Body of pancreas (tissue), 4 donors: ENCODE results near the gene FUT7. TPM values are rescaled to one million over a fixed set of nuclear protein-coding genes. Genes with fewer than 3 reads are reported as not detected.

Experiments used
- ATAC-seq: fragments of 150-250 bp; one replicate; pipeline ENCODE4 v1.9.1; 2016
- DNase-seq, 4 donors: peaks; one replicate each; pipeline ENCODE4 v3.0.0-alpha.2; 2019
- H3K27ac ChIP-seq, 4 donors: fragments of 200-600 bp; sonication (generic); 1 replicate in 3 of 4; 2 replicates in 1 of 4; pipeline versions ENCODE4 v1.5.1 to v1.6.1; 2016 to 2019; ENCODE audit warnings: mild to moderate bottlenecking in 1 of 4, mixed read lengths in 1 of 4, moderate library complexity in 1 of 4
- H3K27me3 ChIP-seq, 2 donors: fragments of 200-600 bp; sonication (generic); one replicate each; pipeline ENCODE4 v1.6.0; 2016; ENCODE audit warnings: mild to moderate bottlenecking in 1 of 2
- H3K36me3 ChIP-seq, 2 donors: fragments of 200-600 bp; sonication (generic); replicated peaks in 1 of 2; 2 replicates each; pipeline ENCODE4 v1.5.1; 2016; ENCODE audit warnings: low read depth in 2 of 2; ENCODE audit not compliant: insufficient read depth in 1 of 2
- H3K4me1 ChIP-seq: fragments of 200-600 bp; sonication (generic); one replicate; pipeline ENCODE4 v1.6.0; 2016
- H3K4me3 ChIP-seq, 2 donors: fragments of 200-600 bp; sonication (generic); 1 replicate in 1 of 2; 2 replicates in 1 of 2; pipeline ENCODE4 v1.5.1; 2016 to 2019
- H3K9me3 ChIP-seq, 3 donors: fragments of 200-600 bp; sonication (generic); 1 replicate in 2 of 3; 2 replicates in 1 of 3; pipeline ENCODE4 v1.5.1; 2016
- CTCF ChIP-seq, 7 experiments: fragments of 450-650 bp in 4 of 7; fragments of 200-600 bp in 3 of 7; sonication (generic) in 3 of 7; IDR thresholded peaks; one replicate each; pipeline ENCODE4 v1.5.1; 2016 to 2019; ENCODE audit warnings: antibody characterized with exemption in 7 of 7
- POLR2A ChIP-seq, 3 donors: fragments of 450-650 bp; IDR thresholded peaks; one replicate each; pipeline ENCODE4 v1.6.1; 2016; ENCODE audit warnings: antibody characterized with exemption in 3 of 3, mild to moderate bottlenecking in 2 of 3
- WGBS, 2 donors: methylation state at CpG; one replicate each; pipeline ENCODE4 v1.1.5; 2017; 5-methylcytosine and 5-hydroxymethylcytosine counted together
- intact Hi-C: fragments of 100-400 bp; cut with DNase I; formaldehyde crosslinking; loops from one replicate; pipeline ENCODE4 v1.15.1; 2023
- total RNA-seq, 2 donors: library from RNA; depleted of rRNA; stranded (reverse); fragments of >200 nt; gene quantifications; one replicate each; pipeline ENCODE4 v1.1.0, GENCODE V29; 2016

Gene FUT7
- total RNA-seq, 2 donors from 2014 or later, result not detected

- Histone ChIP-seq H3K4me3 (no peak overlapping the region), H3K27ac (peak overlapping the region; percentile 20 to 68 (median 48)), H3K27me3 (no peaks in the 10 kb centered on the region), H3K4me1 (peaks cover 41% of the 10 kb centered on the region), H3K36me3 (no peaks in the 10 kb centered on the region), H3K9me3 (no peaks in the 10 kb centered on the region)
- intact Hi-C loops, result no loop called here
- WGBS, 2 donors, result 80 to 88% methylated on average over 2 of the region's 2 CpGs
- DNase-seq (no peak), ATAC-seq (no peak)
- TF ChIP-seq CTCF (IDR thresholded peaks at IDR 0.05), result no peak
- TF ChIP-seq POLR2A (IDR thresholded peaks at IDR 0.05), result no peak
Observed at GRCh38 chr9:137026384-137026783, 5.5 kb downstream of the FUT7 start.

DNA sequence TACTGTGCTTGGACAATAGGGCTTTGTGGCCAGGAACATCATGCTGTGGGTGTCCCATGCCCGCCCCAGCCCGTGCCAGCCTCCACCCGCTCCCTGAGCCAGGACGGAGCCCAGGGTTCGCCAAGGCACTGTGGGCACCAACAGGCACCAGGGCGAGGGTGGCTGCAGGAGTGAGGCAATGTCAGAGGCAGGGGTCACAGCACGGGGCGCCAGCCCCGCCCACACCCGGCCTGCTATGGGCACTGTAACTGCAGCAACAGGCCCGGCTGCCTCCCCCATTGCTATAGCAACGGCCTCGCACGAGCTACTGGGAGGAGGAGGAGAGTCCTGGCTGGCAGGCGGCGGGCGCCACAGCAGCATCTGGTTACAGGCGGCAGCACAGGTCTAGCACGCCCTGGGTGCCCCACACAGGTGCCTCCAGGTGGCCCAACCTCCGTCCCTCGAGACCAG is 6.3 kb downstream of the FUT7 start:
- Histone ChIP-seq H3K27me3 (no peaks in the 10 kb centered on the region), H3K36me3 (no peaks in the 10 kb centered on the region), H3K9me3 (no peaks in the 10 kb centered on the region), H3K4me1 (peaks cover 41% of the 10 kb centered on the region), H3K4me3 (no peak overlapping the region), H3K27ac (peak overlapping the region in 3 of 4 donors; percentile 4 to 57 (median 12))
- TF ChIP-seq CTCF (IDR thresholded peaks at IDR 0.05) (no peak), POLR2A (IDR thresholded peaks at IDR 0.05) (no peak)
- 51 to 56% methylated on average over 10 to 17 of the region's 21 CpGs for WGBS, 2 donors
- peak; percentile 51 to 84 (median 79) for DNase-seq
- intact Hi-C loops, result no loop called here
- ATAC-seq, result peak; percentile 9

DNA sequence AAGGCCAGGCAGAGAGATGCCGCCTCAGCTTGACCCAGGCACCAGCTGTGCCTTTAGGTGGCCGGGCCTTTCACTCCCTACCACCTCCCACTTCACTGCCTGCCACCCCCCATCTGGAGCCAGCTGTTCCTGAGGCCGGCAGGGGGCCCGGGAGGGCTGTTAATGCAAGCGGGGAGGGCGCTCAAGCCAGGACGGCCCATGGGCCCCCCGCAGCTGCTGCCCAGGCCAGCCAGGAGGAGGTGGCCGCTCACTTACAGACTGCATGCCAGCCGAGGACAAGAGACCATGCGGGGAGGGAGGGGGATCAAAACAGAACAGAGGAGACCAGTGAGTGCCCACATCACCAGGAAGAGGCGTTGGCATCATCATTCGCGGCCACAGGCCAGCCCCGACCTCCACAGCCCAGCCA is 8.3 kb downstream of the FUT7 start:
- Histone ChIP-seq H3K9me3 (no peaks in the 10 kb centered on the region), H3K27ac (no peak overlapping the region), H3K4me3 (no peak overlapping the region), H3K36me3 (no peaks in the 10 kb centered on the region), H3K4me1 (peaks cover 30% of the 10 kb centered on the region), H3K27me3 (no peaks in the 10 kb centered on the region)
- ATAC-seq (no peak), DNase-seq (no peak)
- WGBS, 2 donors, result 83 to 93% methylated on average over 8 to 12 of the region's 15 CpGs
- intact Hi-C loops, result loop anchor here (5.0 kb wide), 1 partner anchor 71 kb away; the partner anchor contains the start of gene LCN12
- TF ChIP-seq POLR2A (IDR thresholded peaks at IDR 0.05) (no peak), CTCF (IDR thresholded peaks at IDR 0.05) (no peak)

DNA sequence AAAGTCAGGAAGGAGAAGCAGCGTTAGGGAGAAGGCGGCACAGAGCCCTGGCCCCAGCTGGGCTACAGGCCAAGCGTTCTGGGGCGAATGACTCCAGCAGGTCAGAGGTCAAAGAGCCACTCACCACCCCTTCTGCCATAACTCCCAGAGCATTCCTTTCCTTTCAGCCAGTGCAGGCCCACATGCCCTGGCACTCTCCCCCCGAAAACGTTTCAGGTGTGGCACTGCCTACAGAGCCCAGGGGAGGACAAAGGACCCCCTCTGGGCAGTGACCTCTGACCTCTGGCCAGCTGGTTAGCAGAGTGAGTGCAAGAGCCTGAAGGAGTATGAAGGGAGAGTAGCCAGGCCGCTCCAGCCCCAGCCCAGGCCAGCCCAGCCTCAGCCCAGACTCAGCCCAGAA is 8.7 kb downstream of the FUT7 start:
- peaks cover 27% of the 10 kb centered on the region for H3K4me1 ChIP-seq
- no peak overlapping the region for H3K27ac ChIP-seq
- TF ChIP-seq POLR2A (IDR thresholded peaks at IDR 0.05) (no peak), CTCF (IDR thresholded peaks at IDR 0.05) (no peak)
- H3K4me3 ChIP-seq, result no peak overlapping the region
- intact Hi-C loops, result loop anchor here (5.0 kb wide), 1 partner anchor 71 kb away; the partner anchor contains the start of gene LCN12
- H3K36me3 ChIP-seq, result no peaks in the 10 kb centered on the region
- H3K27me3 ChIP-seq, result no peaks in the 10 kb centered on the region
- DNase-seq (no peak), ATAC-seq (no peak)
- no peaks in the 10 kb centered on the region for H3K9me3 ChIP-seq
- 84 to 87% methylated on average over 6 to 7 of the region's 7 CpGs for WGBS, 2 donors

- TF ChIP-seq CTCF (IDR thresholded peaks at IDR 0.05) (no peak), POLR2A (IDR thresholded peaks at IDR 0.05) (no peak)
- intact Hi-C loops, result loop anchor here (5.0 kb wide), 1 partner anchor 70 kb away; the partner anchor contains the start of gene LCN12
- H3K36me3 ChIP-seq, result no peaks in the 10 kb centered on the region
- H3K4me1 ChIP-seq, result peaks cover 26% of the 10 kb centered on the region
- no peaks in the 10 kb centered on the region for H3K27me3 ChIP-seq
- ATAC-seq, result no peak
- no peaks in the 10 kb centered on the region for H3K9me3 ChIP-seq
- DNase-seq, result no peak
- no peak overlapping the region for H3K4me3 ChIP-seq
- H3K27ac ChIP-seq, result no peak overlapping the region
- 93 to 97% methylated on average over 16 to 22 of the region's 23 CpGs for WGBS, 2 donors
Observed at GRCh38 chr9:137022662-137023008, 9.3 kb downstream of the FUT7 start.
